GM19238 (cell line): ENCODE measurements around the gene PARD3B.

Experiments used
- DNase-seq: peaks from one replicate; pipeline ENCODE4 v3.0.0; 2011; ENCODE audit warnings: low spot score; ENCODE audit not compliant: insufficient read length

PARD3B gene

GRCh38 chr2:204840504-204840903, 295.2 kb downstream of the PARD3B start:
- no peak for DNase-seq

- DNase-seq, result no peak
Measured at GRCh38 chr2:204842068-204842467, 296.8 kb downstream of the PARD3B start.

GRCh38 chr2:204842661-204843485, 297.6 kb downstream of the PARD3B start:
- DNase-seq, result no peak

- no peak for DNase-seq
Measured at GRCh38 chr2:204846471-204846870, 301.2 kb downstream of the PARD3B start.

GRCh38 chr2:204849892-204850291, 304.6 kb downstream of the PARD3B start:
- DNase-seq, result no peak

- no peak for DNase-seq
Measured at GRCh38 chr2:204850581-204850980, 305.3 kb downstream of the PARD3B start.

GRCh38 chr2:204853905-204854304, 308.6 kb downstream of the PARD3B start:
- DNase-seq, result no peak

GRCh38 chr2:204860274-204860673, 315.0 kb downstream of the PARD3B start:
- DNase-seq, result no peak

GRCh38 chr2:204862809-204863208, 317.5 kb downstream of the PARD3B start:
- DNase-seq, result no peak

GRCh38 chr2:204863336-204863735, 318.1 kb downstream of the PARD3B start:
- no peak for DNase-seq

GRCh38 chr2:204869132-204869823, 324.0 kb downstream of the PARD3B start:
- no peak for DNase-seq

GRCh38 chr2:204870053-204870452, 324.8 kb downstream of the PARD3B start:
- no peak for DNase-seq

- no peak for DNase-seq
Measured at GRCh38 chr2:204871231-204871953, 326.1 kb downstream of the PARD3B start.

- no peak for DNase-seq
Measured at GRCh38 chr2:204876311-204876710, 331.0 kb downstream of the PARD3B start.

GRCh38 chr2:204877691-204878090, 332.4 kb downstream of the PARD3B start:
- DNase-seq, result no peak

- no peak for DNase-seq
Measured at GRCh38 chr2:204880928-204881327, 335.7 kb downstream of the PARD3B start.

- DNase-seq, result no peak
Measured at GRCh38 chr2:204881655-204882054, 336.4 kb downstream of the PARD3B start.

- DNase-seq, result no peak
Measured at GRCh38 chr2:204885747-204886146, 340.5 kb downstream of the PARD3B start.

- DNase-seq, result no peak
Measured at GRCh38 chr2:204886713-204887112, 341.4 kb downstream of the PARD3B start.

- DNase-seq, result no peak
Measured at GRCh38 chr2:204888222-204888621, 342.9 kb downstream of the PARD3B start.

- DNase-seq, result no peak
Measured at GRCh38 chr2:204890680-204891079, 345.4 kb downstream of the PARD3B start.

GRCh38 chr2:204891739-204892138, 346.5 kb downstream of the PARD3B start:
- no peak for DNase-seq
